ENCODE results near the gene GRHPR.
"Not testable (repeated sequence)": the region's sequence is repeated elsewhere in the genome, so short reads cannot be mapped to it uniquely, and the experiment has no call there.

The GRHPR gene

GRCh38 chr9:37420271-37421215 lies 2.0 kb upstream of the GRHPR start:
- in situ Hi-C loops (cut with MboI; ENCODE audit: low sequenced_read_pairs) = no loop called here

- in situ Hi-C loops (cut with MboI; ENCODE audit: low sequenced_read_pairs) = no loop called here
Measured at GRCh38 chr9:37421914-37422288, 595 bp upstream of the GRHPR start.

GRCh38 chr9:37423508-37423907 lies 1.0 kb downstream of the GRHPR start:
- in situ Hi-C loops (cut with MboI; ENCODE audit: low sequenced_read_pairs) = no loop called here

- in situ Hi-C loops (cut with MboI; ENCODE audit: low sequenced_read_pairs) = no loop called here
Measured at GRCh38 chr9:37424204-37424685, 1.7 kb downstream of the GRHPR start.

- in situ Hi-C loops (cut with MboI; ENCODE audit: low sequenced_read_pairs) = no loop called here
Measured at GRCh38 chr9:37424686-37425297, 2.3 kb downstream of the GRHPR start.

GRCh38 chr9:37425298-37425752 lies 2.8 kb downstream of the GRHPR start:
- in situ Hi-C loops (cut with MboI; ENCODE audit: low sequenced_read_pairs) = no loop called here

DNA sequence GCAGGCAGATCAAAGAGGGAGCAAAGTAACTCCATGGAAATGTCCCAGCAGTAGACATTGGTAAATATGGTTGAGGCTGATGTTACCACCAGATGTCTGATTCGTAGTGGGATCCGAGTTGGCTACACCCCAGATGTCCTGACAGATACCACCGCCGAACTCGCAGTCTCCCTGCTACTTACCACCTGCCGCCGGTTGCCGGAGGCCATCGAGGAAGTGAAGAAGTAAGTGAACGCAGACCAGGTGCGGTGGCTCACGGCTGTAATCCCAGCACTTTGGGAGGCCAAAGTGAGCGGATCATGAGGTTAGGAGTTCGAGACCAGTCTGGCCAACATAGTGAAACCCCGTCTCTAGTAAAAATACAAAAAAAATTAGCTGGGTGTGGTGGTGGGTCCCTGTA lies 3.9 kb downstream of the GRHPR start:
- in situ Hi-C loops (cut with MboI; ENCODE audit: low sequenced_read_pairs) = not testable (repeated sequence)

- in situ Hi-C loops (cut with MboI; ENCODE audit: low sequenced_read_pairs) = no loop called here
Measured at GRCh38 chr9:37426846-37427245, 4.3 kb downstream of the GRHPR start.

DNA sequence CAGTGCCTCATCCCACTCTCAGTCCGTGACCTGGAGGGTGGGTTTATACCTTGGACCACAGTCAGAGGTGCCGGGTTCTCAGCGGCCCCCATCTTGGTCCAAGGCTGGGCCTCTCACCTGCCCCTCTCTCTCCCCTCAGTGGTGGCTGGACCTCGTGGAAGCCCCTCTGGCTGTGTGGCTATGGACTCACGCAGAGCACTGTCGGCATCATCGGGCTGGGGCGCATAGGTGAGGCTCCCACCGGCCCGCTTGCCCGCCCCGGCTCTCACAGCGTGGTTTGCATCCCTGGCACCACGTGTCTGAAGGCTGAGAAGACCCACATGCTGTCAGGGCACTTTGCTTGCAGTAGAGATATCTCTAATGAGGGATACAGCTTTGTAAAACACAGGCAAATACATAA lies 5.8 kb downstream of the GRHPR start:
- in situ Hi-C loops (cut with MboI; ENCODE audit: low sequenced_read_pairs) = no loop called here

- in situ Hi-C loops (cut with MboI; ENCODE audit: low sequenced_read_pairs) = no loop called here
Measured at GRCh38 chr9:37429441-37430285, 7.2 kb downstream of the GRHPR start.

- in situ Hi-C loops (cut with MboI; ENCODE audit: low sequenced_read_pairs) = no loop called here
Measured at GRCh38 chr9:37430841-37431597, 8.5 kb downstream of the GRHPR start.

GRCh38 chr9:37432020-37432419 lies 9.5 kb downstream of the GRHPR start:
- in situ Hi-C loops (cut with MboI; ENCODE audit: low sequenced_read_pairs) = no loop called here

DNA sequence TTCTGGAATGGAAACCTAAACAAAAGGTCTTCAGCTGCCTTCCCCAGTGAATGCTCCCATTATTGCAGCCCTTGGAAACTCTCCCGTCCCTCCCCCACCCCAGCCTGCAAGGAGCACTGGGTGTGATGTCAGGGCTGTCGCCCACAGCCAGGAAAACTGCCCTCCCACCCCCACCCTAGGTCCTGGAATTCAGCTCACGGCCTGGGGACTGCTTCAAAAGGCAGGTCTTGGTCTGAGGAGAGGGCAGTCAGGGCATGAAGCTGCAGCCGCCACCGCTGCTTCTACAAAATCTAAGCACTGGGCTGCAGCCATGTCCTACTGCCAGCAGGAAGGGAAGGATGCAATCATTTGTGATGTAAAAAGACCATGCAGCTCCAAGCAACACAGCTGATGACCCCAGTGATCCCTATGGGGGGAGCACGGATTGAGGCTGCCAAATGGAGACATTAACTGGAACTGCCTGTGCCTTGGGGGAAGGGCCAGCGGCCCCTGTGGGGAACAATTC lies 11.4 kb downstream of the GRHPR start:
- in situ Hi-C loops (cut with MboI; ENCODE audit: low sequenced_read_pairs) = no loop called here

- in situ Hi-C loops (cut with MboI; ENCODE audit: low sequenced_read_pairs) = no loop called here
Measured at GRCh38 chr9:37436540-37436939, 14.0 kb downstream of the GRHPR start.

DNA sequence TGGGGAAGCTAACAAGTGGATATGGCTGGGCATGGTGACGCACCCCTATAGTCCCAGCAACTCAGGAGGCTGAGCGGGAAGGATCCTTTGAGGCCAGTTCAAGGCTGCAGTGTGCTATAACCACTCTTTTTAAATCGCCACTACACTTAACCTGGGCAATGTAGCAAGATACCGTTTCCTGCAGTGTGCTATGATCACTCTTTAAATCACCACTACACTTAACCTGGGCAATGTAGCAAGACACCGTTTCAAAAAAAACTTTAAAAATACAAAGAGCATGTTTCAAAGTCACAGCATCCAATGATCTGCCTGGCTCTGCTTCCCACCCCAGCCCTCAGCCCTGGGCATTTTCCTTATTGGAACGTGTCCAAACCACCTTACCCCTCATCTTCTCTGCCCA lies 14.5 kb downstream of the GRHPR start:
- in situ Hi-C loops (cut with MboI; ENCODE audit: low sequenced_read_pairs) = no loop called here

DNA sequence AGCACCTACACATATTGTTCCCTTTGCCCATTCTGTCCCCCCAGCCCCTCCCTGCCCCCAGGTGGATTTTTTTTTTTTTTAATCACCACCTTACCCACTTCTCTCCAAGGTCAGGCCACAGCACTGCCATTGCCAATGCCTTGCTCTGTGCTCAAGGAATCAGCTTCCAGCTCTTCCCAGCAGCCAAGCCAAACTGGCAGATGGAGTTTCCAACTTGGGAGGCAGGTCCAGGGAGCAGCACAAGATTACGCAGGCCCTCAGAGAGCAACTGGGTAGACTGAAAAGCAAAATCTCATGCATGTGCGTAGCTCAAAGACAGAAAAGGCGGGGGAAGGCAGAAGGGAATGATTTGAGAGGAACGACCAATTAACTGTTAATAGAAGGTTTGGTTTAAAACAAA lies 15.1 kb downstream of the GRHPR start:
- in situ Hi-C loops (cut with MboI; ENCODE audit: low sequenced_read_pairs) = no loop called here

DNA sequence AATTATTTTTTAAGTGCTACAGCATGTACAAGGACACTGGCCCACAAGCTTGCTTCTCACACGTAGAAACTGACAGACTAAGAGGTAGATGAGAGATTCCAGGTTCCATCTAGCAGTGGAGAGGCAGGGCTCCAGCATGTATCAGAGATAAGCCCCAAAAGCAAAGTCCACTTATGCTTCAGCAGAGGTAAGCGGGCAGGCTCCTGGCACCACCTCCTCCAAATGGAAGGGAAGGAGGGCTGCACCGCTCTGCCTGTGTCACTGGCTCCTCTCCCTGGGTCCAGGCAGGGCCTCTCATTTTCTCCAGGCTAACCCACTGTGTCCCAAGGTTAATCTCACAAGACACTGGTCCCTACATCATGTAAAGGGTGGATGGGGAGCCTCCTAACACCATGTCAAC lies 15.9 kb downstream of the GRHPR start:
- in situ Hi-C loops (cut with MboI; ENCODE audit: low sequenced_read_pairs) = no loop called here

DNA sequence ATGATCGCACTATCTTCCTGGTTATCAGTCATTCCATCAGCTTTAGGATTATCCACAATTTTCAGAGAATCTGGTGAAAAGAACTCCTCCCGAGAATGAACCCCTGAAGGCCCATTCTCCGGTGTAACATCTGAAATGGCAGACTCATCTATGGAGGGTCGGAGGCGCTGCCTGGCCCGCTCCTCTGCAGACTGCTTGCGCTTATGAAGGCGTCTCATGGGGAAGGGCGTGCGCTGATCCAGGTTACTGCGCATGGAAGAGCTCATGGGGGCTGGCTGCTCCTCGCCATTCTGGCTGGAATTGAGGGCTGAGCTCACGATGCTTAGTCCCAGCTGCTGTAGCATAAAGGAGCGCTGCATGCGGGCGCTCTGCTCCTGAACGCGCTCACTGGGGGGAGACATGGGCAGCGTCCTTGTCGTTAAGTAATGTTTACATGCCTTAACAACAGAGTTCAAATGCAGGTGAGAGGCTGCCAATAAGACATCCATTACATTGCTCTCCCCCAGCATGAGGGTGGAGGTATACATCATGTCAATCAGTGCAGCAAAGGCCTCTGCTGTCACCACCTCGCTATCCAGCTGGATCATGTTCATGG lies 19.4 kb downstream of the GRHPR start:
- in situ Hi-C loops (cut with MboI; ENCODE audit: low sequenced_read_pairs) = no loop called here

- in situ Hi-C loops (cut with MboI; ENCODE audit: low sequenced_read_pairs) = no loop called here
Measured at GRCh38 chr9:37442556-37442955, 20.1 kb downstream of the GRHPR start.

GRCh38 chr9:37443566-37443965 lies 21.1 kb downstream of the GRHPR start:
- in situ Hi-C loops (cut with MboI; ENCODE audit: low sequenced_read_pairs) = no loop called here
